GM21619 (cell line): ENCODE data around the gene ASCC3.

Experiments used
- ATAC-seq: cut with Tn5 transposase; IDR thresholded peaks from one replicate; pipeline ENCODE4 v1.9.1; 2021; ENCODE audit not compliant: unreplicated experiment

The ASCC3 gene, protein sequence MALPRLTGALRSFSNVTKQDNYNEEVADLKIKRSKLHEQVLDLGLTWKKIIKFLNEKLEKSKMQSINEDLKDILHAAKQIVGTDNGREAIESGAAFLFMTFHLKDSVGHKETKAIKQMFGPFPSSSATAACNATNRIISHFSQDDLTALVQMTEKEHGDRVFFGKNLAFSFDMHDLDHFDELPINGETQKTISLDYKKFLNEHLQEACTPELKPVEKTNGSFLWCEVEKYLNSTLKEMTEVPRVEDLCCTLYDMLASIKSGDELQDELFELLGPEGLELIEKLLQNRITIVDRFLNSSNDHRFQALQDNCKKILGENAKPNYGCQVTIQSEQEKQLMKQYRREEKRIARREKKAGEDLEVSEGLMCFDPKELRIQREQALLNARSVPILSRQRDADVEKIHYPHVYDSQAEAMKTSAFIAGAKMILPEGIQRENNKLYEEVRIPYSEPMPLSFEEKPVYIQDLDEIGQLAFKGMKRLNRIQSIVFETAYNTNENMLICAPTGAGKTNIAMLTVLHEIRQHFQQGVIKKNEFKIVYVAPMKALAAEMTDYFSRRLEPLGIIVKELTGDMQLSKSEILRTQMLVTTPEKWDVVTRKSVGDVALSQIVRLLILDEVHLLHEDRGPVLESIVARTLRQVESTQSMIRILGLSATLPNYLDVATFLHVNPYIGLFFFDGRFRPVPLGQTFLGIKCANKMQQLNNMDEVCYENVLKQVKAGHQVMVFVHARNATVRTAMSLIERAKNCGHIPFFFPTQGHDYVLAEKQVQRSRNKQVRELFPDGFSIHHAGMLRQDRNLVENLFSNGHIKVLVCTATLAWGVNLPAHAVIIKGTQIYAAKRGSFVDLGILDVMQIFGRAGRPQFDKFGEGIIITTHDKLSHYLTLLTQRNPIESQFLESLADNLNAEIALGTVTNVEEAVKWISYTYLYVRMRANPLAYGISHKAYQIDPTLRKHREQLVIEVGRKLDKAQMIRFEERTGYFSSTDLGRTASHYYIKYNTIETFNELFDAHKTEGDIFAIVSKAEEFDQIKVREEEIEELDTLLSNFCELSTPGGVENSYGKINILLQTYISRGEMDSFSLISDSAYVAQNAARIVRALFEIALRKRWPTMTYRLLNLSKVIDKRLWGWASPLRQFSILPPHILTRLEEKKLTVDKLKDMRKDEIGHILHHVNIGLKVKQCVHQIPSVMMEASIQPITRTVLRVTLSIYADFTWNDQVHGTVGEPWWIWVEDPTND (N-terminal part only)

GRCh38 chr6:100880853-100881706, at the start of gene ASCC3:
TSS of gene ASCC3 (minus strand) at chr6:100881329. CDS start at chr6:100867997, 13,332 bp downstream.
- ATAC-seq = peak; percentile 97

DNA sequence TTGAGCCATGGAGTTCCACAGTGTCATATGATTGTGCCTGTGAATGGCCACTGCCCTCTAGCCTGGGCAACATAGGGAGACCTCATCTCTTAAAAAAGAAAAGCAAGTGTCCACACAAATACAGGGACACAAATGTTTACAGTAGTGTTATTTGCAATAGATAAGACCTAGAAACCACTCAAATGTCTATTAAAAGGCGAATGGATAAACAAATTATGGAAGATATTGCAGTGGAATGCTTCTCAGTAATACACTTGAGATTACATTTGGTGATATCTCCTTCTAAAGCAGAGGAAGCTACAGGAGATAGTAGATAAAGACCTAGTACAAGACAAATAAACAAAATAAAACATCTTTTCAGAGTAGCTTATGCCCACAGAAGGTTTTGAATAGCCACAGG, 44.6 kb upstream of the ASCC3 start:
- ATAC-seq = no peak

- no peak for ATAC-seq
These were observed 43.6 kb upstream of the ASCC3 start for GRCh38 chr6:100924534-100925227.

DNA sequence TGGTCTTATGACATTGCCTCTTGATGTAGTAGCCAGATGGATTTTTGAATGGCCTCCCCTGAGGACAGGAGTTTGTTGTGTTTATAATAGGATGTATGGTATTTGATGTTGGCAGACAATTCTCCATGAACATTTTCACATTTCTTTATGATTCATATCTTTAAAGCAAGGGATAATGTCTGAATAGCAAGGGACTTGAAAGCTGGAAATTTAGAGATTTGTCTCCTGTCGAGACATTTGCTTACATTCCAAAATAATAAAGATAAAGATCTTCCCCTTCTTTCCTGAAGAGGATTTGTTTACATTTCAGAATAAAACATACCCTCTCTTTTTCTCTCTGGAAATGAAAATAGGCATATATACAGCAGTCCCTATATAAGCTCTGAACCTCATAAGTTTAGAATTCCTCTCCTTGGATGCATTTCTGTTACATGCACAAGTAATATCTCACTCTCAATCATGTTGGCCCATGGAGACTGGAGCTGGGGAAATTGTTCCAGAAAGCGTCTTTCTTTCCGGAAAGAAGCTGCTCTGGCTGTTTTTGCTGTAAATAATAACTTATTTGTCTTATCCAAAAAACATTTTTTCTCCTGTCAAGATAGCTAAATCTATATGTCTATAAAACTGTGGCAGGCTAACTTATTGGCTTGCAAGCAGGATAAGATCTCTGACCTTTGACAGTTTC, 42.5 kb upstream of the ASCC3 start:
- ATAC-seq = no peak

- ATAC-seq = no peak
These were observed 39.0 kb upstream of the ASCC3 start for GRCh38 chr6:100920028-100920605.

DNA sequence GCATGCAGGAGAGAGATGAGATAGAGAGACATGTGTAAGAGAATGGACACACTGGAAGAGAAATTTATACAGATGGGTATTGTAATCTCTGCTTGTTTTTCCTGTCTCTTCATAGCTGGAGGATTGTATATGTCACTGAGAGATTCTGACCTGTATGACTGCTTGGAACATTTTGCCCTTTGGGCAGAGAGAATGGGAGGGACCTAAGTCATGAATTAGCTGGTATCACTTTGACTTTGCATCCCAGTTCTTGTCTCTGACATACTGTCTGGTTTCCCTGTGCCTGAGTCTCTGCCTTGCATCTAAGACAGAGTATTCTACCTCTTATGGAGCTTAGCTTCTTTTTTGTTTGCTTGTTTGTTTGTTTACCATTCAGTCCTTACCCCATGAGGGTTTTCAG, 37.0 kb upstream of the ASCC3 start:
- ATAC-seq = no peak

GRCh38 chr6:100915876-100916275, 34.7 kb upstream of the ASCC3 start:
- ATAC-seq = no peak

- no peak for ATAC-seq
These were observed 32.5 kb upstream of the ASCC3 start for GRCh38 chr6:100913400-100914276.

DNA sequence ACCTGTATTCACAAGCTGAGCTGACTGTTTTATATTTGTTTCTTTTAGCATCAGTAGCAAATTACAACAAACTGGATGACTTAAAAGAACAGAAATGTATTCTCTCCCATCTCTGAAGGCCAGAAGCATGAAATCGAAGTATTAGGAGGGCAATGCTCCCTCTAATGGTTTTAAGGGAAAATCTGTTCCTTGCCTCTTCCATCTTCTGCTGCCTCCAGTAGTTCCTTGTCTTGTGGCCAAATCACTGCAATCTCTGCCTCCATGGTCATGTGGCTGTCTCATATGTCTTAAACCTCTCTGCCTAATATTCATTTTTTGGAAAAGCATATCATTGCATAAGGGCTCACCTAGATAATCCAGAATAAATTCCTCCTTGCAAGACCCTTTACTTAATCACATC, 25.2 kb upstream of the ASCC3 start:
- no peak for ATAC-seq

- no peak for ATAC-seq
These were observed 23.9 kb upstream of the ASCC3 start for GRCh38 chr6:100905067-100905466.

GRCh38 chr6:100904316-100904715, 23.2 kb upstream of the ASCC3 start:
- no peak for ATAC-seq

DNA sequence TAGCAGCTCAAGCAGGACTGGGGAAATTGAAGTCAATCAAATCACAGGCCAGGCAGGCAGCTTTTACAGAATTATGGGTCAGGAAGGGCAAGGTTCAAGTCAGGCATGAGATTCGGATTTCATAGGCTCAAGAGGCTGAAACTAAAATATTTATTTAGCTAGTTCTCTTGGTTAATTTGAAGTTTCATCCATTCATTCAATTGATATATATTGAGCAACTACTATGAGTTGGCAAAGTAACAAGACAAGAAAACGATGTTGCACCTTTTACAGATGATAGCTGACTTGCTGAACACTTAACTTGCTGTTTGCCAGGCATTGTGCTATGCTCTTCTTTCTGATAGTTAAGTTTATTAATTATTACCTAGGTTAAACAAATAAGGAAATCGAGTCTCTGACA, 20.5 kb upstream of the ASCC3 start:
- no peak for ATAC-seq

- ATAC-seq = no peak
These were observed 18.1 kb upstream of the ASCC3 start for GRCh38 chr6:100899202-100899601.

- no peak for ATAC-seq
These were observed 16.5 kb upstream of the ASCC3 start for GRCh38 chr6:100897671-100898070.

DNA sequence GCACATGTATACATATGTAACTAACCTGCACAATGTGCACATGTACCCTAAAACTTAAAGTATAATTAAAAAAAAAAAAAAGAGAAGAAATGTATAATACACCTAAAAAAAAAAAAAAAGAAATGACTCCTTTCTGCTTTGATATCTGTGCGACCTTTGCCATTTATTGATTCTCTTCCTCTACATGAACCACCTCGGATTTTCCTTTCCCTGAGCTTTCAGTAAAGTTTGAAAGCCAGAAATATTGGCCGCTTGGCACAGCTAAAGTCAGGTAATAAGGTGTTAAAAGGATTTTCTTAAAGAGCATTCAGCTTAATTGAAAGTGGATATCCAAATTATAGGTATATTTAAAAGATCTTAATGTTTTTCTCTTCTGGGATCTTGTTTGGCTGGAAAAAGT, 12.6 kb upstream of the ASCC3 start:
- ATAC-seq = no peak

DNA sequence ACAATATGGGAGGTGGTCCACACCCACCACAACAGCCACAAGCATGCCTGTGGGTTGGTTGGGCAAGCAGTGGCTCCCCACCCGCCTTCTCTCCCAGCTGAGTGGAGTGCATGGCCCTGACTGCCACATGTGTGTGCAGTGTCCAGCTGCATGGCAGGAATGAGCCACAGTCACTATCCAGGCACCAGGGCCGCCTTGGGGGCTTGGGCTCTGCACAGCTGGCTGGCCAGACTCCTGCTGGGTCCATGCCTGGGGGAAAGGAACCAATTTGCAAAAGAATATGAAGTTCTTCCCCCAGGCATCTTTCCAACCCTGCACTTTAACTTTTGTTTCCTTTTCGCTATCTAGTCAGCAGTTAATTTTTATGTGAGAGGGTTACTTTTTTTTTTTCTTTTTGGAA, 11.6 kb upstream of the ASCC3 start:
- no peak for ATAC-seq

- no peak for ATAC-seq
These were observed 11.0 kb upstream of the ASCC3 start for GRCh38 chr6:100892116-100892515.

- ATAC-seq = no peak
These were observed 9.9 kb upstream of the ASCC3 start for GRCh38 chr6:100891079-100891478.
